Measurements from ENCODE around the gene RDH16. TPM values are rescaled to one million over a fixed set of nuclear protein-coding genes. Genes with fewer than 3 reads are reported as not detected.

The RDH16 gene
- polyA plus RNA-seq, 3 donors, result 0.47 TPM; not detected in 2

GRCh38 chr12:56951582-56952339, 5.6 kb downstream of the RDH16 start:
- Histone ChIP-seq H3K27ac (ENCODE audit: low read depth in 1 of 2, low read length in 2 of 2) (no peak overlapping the region), H3K79me2 (ENCODE audit: insufficient read depth, low read length) (no peaks in the 10 kb centered on the region), H3K9ac (ENCODE audit: insufficient read depth, low read length, poor library complexity, severe bottlenecking) (no peak overlapping the region), H3K27me3 (ENCODE audit: control insufficient read depth in 2 of 2, insufficient read depth in 2 of 2, low read length in 2 of 2) (no peaks in the 10 kb centered on the region), H4K20me1 (ENCODE audit: insufficient read depth, low read length) (no peaks in the 10 kb centered on the region), H3K4me1 (ENCODE audit: control insufficient read depth in 1 of 2, insufficient read depth in 2 of 2, low read length in 2 of 2) (no peaks in the 10 kb centered on the region), H3K4me2 (replicated peaks; ENCODE audit: extremely low read depth, low read length, poor library complexity, severe bottlenecking) (no peak overlapping the region), H3K36me3 (replicated peaks in 1 of 2; ENCODE audit: control insufficient read depth in 1 of 2, insufficient read depth in 2 of 2, low read length in 2 of 2) (no peaks in the 10 kb centered on the region), H2AFZ (ENCODE audit: insufficient read depth, low read depth, low read length, poor library complexity, severe bottlenecking) (no peak overlapping the region), H3K9me3 (replicated peaks in 1 of 2; ENCODE audit: control insufficient read depth in 1 of 2, insufficient read depth in 1 of 2, low read length in 2 of 2) (no peaks in the 10 kb centered on the region), H3K4me3 (replicated peaks in 1 of 3; ENCODE audit: low read depth in 2 of 3, low read length in 3 of 3) (no peak overlapping the region)
- TF ChIP-seq, protein P1, sequence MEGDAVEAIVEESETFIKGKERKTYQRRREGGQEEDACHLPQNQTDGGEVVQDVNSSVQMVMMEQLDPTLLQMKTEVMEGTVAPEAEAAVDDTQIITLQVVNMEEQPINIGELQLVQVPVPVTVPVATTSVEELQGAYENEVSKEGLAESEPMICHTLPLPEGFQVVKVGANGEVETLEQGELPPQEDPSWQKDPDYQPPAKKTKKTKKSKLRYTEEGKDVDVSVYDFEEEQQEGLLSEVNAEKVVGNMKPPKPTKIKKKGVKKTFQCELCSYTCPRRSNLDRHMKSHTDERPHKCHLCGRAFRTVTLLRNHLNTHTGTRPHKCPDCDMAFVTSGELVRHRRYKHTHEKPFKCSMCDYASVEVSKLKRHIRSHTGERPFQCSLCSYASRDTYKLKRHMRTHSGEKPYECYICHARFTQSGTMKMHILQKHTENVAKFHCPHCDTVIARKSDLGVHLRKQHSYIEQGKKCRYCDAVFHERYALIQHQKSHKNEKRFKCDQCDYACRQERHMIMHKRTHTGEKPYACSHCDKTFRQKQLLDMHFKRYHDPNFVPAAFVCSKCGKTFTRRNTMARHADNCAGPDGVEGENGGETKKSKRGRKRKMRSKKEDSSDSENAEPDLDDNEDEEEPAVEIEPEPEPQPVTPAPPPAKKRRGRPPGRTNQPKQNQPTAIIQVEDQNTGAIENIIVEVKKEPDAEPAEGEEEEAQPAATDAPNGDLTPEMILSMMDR (IDR thresholded peaks at IDR 0.05), result no peak
- Mint-ChIP-seq H3K4me1 (peaks cover 7% of the 10 kb centered on the region), H3K9me3 (peaks cover 0 to 2% (median 0%) of the 10 kb centered on the region in 7 donors), H3K36me3 (no peaks in the 10 kb centered on the region), H3K27me3 (ENCODE audit: low read depth in 3 of 3) (peaks cover 2 to 6% (median 5%) of the 10 kb centered on the region in 3 donors), H3K27ac (no peak overlapping the region), H3K4me3 (no peak overlapping the region)
- no peak for DNase-seq
- 90% methylated on average over 2 of the region's 11 CpGs for WGBS (ENCODE audit: insufficient coverage)
- intact Hi-C loops (cut with micrococcal nuclease), result no loop called here

DNA sequence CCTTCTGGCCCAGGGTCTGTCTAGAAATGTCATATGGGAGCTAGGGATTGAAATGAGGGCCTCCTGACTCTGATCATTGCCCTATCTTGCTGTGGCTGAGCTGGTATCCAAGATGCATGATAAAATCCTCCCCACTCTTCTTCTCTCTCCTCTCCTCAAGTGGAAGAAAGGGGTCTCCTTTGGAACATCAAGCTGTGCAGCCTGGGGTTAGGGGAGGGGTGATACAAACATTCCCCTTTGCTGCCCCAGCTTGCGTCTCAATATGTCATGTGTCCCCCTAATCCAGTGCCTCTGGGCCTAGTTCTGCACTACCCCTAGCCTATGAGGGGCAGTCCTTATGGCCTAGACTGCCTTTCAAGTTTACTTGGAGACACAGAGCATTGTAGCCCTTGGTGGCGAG, 8.5 kb downstream of the RDH16 start:
- no peaks in the 10 kb centered on the region for H3K4me1 Mint-ChIP-seq
- TF ChIP-seq, protein P1 (IDR thresholded peaks at IDR 0.05), result no peak
- no peak overlapping the region for H3K27ac Mint-ChIP-seq

More for the DNA sequence above, 8.5 kb downstream of the RDH16 start:
- Histone ChIP-seq H4K20me1 (ENCODE audit: insufficient read depth, low read length) (no peaks in the 10 kb centered on the region), H3K36me3 (replicated peaks in 1 of 2; ENCODE audit: control insufficient read depth in 1 of 2, insufficient read depth in 2 of 2, low read length in 2 of 2) (no peaks in the 10 kb centered on the region), H3K9me3 (replicated peaks in 1 of 2; ENCODE audit: control insufficient read depth in 1 of 2, insufficient read depth in 1 of 2, low read length in 2 of 2) (no peaks in the 10 kb centered on the region), H3K4me1 (ENCODE audit: control insufficient read depth in 1 of 2, insufficient read depth in 2 of 2, low read length in 2 of 2) (no peaks in the 10 kb centered on the region), H3K27ac (ENCODE audit: low read depth in 1 of 2, low read length in 2 of 2) (no peak overlapping the region), H3K27me3 (ENCODE audit: control insufficient read depth in 2 of 2, insufficient read depth in 2 of 2, low read length in 2 of 2) (no peaks in the 10 kb centered on the region), H2AFZ (ENCODE audit: insufficient read depth, low read depth, low read length, poor library complexity, severe bottlenecking) (no peak overlapping the region), H3K79me2 (ENCODE audit: insufficient read depth, low read length) (no peaks in the 10 kb centered on the region), H3K4me3 (replicated peaks in 1 of 3; ENCODE audit: low read depth in 2 of 3, low read length in 3 of 3) (no peak overlapping the region), H3K4me2 (replicated peaks; ENCODE audit: extremely low read depth, low read length, poor library complexity, severe bottlenecking) (no peak overlapping the region), H3K9ac (ENCODE audit: insufficient read depth, low read length, poor library complexity, severe bottlenecking) (no peak overlapping the region)
- DNase-seq, result peak in 1 of 3 donors; percentile 0
- H3K4me3 Mint-ChIP-seq, result no peak overlapping the region
- H3K36me3 Mint-ChIP-seq, result no peaks in the 10 kb centered on the region
- intact Hi-C loops (cut with micrococcal nuclease), result no loop called here
- peaks cover 0 to 4% (median 2%) of the 10 kb centered on the region in 7 donors for H3K9me3 Mint-ChIP-seq
- WGBS (ENCODE audit: insufficient coverage), result 100% methylated on average over 1 of the region's 2 CpGs
- peaks cover 2 to 7% (median 3%) of the 10 kb centered on the region in 3 donors for H3K27me3 Mint-ChIP-seq (ENCODE audit: low read depth in 3 of 3)

All from CD14-positive monocyte (primary cell).